SK-N-MC (cell line): ENCODE data around the gene ARMH4.

Source experiments
- EZH2 ChIP-seq: fragments of 200-600 bp; sonication (generic); IDR thresholded peaks from one replicate; pipeline ENCODE4 v1.6.1; 2017; ENCODE audit warnings: antibody characterized with exemption
- FOXP2 ChIP-seq: optimal IDR thresholded peaks from 2 replicates; pipeline ENCODE3; 2011; ENCODE audit warnings: mild to moderate bottlenecking, moderate library complexity; ENCODE audit not compliant: insufficient read depth; ENCODE audit errors: extremely low read length, control extremely low read depth
- POLR2AphosphoS5 ChIP-seq: IDR thresholded peaks from 2 replicates; pipeline ENCODE4 v1.6.1; 2012; ENCODE audit warnings: mild to moderate bottlenecking, low read depth, low read length, borderline replicate concordance

DNA sequence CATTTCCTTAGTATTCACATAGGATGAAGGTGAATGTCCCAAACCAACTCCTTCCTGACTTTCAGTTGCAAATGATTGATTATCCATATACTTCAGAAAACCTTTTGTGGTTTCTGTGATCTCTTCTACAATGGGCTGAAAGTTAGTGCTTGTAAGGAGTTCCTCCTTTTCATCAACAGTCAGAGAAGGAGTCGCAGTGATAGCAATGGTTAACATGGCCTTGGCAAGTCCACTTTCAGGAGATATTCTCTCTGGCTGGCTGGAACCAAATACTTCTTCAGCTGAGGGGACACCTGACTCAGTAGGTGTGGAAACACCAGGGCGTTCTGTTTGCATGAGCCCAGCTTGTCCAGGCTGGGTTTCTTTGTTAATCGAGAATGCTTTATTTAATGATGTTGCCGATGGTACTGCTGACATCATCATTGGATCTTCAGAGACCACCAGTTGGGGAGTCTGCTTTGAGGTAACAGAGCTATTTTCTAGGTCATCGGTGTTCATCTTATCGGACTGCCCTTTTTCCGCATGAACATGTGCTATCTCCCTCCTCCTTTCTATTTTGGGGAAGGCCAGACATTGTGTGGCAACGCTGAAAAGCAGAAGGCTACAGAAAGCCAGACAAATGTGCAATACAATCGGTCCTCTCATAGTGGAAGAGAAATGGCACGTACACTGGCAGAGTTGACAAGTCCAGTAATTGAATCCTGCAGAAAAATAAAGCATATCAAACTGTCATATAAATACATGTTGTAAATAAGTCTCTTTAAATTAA, 13.1 kb downstream of the ARMH4 start:
- TF ChIP-seq EZH2, result no peak
- TF ChIP-seq POLR2AphosphoS5, result no peak
- TF ChIP-seq FOXP2, result no peak
